ENCODE measurements around the gene VPS37D. TPM values are rescaled to one million over a fixed set of nuclear protein-coding genes. Genes with fewer than 3 reads are reported as not detected.

The VPS37D gene
- total RNA-seq, 1 donor from 2014 or later: 17.2 TPM

GRCh38 chr7:73717025-73717807 lies 49.6 kb downstream of the VPS37D start:
- Mint-ChIP-seq H3K9me3 (ENCODE audit: unreplicated experiment) (peaks cover 8% of the 10 kb centered on the region), H3K4me1 (ENCODE audit: low read depth, unreplicated experiment) (peaks cover 7% of the 10 kb centered on the region), H3K4me3 (ENCODE audit: unreplicated experiment) (peak overlapping the region; percentile 74), H3K27ac (ENCODE audit: unreplicated experiment) (no peak overlapping the region), H3K27me3 (ENCODE audit: unreplicated experiment) (peaks cover 11% of the 10 kb centered on the region), H3K36me3 (ENCODE audit: unreplicated experiment) (peaks cover 4% of the 10 kb centered on the region)
- TF ChIP-seq, protein P1, sequence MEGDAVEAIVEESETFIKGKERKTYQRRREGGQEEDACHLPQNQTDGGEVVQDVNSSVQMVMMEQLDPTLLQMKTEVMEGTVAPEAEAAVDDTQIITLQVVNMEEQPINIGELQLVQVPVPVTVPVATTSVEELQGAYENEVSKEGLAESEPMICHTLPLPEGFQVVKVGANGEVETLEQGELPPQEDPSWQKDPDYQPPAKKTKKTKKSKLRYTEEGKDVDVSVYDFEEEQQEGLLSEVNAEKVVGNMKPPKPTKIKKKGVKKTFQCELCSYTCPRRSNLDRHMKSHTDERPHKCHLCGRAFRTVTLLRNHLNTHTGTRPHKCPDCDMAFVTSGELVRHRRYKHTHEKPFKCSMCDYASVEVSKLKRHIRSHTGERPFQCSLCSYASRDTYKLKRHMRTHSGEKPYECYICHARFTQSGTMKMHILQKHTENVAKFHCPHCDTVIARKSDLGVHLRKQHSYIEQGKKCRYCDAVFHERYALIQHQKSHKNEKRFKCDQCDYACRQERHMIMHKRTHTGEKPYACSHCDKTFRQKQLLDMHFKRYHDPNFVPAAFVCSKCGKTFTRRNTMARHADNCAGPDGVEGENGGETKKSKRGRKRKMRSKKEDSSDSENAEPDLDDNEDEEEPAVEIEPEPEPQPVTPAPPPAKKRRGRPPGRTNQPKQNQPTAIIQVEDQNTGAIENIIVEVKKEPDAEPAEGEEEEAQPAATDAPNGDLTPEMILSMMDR (IDR thresholded peaks at IDR 0.05; ENCODE audit: partially characterized antibody, unreplicated experiment): no peak
- DNase-seq: no peak

DNA sequence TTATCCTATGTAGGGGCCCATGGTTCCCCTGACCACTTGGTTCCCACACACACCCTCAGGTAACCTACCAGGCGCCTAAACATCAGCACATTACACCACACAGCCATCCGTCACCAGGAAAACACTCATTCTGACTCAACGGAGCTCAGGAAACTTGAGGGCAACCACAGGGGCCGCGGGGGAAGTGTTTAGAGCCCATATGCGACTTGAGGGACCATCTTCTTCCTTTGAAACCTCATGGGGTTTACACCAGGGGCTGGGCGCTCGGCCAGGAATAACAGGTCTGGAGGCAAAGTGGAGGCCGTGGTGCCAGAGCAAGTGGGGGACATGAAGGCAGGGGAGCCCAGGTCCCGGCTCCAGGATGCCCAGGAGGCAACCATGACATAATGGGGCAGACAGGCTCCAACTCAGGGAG lies 50.4 kb downstream of the VPS37D start:
- Mint-ChIP-seq H3K4me1 (ENCODE audit: low read depth, unreplicated experiment) (peaks cover 7% of the 10 kb centered on the region), H3K27ac (ENCODE audit: unreplicated experiment) (no peak overlapping the region), H3K27me3 (ENCODE audit: unreplicated experiment) (peaks cover 9% of the 10 kb centered on the region), H3K9me3 (ENCODE audit: unreplicated experiment) (peaks cover 4% of the 10 kb centered on the region), H3K36me3 (ENCODE audit: unreplicated experiment) (peaks cover 2% of the 10 kb centered on the region), H3K4me3 (ENCODE audit: unreplicated experiment) (peak overlapping the region; percentile 67)
- DNase-seq: no peak
- TF ChIP-seq, protein P1 (IDR thresholded peaks at IDR 0.05; ENCODE audit: partially characterized antibody, unreplicated experiment): no peak

DNA sequence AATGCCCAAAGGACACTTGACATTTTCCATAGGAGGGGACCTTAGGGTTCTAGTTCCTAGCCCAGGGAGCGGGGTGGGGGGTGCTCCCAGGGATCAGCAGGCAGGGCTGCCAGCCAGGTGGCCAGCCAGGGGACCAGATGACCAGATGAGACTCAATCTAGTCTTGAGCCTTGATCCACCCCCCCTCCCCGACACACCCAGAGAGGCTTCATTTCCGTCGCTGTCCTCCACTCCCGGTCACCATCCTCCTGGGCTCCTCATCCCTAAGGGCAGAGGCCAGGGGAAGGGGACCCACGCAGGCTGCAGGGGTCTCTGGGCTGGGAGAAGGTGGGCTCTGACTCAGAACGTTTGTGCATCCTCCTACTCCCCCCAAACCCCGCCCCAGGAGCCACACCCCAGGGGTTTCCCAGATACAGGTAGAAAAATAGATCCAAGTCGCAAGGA lies 50.8 kb downstream of the VPS37D start:
- peaks cover 9% of the 10 kb centered on the region for H3K27me3 Mint-ChIP-seq (ENCODE audit: unreplicated experiment)
- TF ChIP-seq, protein P1 (IDR thresholded peaks at IDR 0.05; ENCODE audit: partially characterized antibody, unreplicated experiment): no peak
- H3K9me3 Mint-ChIP-seq (ENCODE audit: unreplicated experiment): peaks cover 4% of the 10 kb centered on the region
- peak overlapping the region; percentile 68 for H3K4me3 Mint-ChIP-seq (ENCODE audit: unreplicated experiment)
- peaks cover 7% of the 10 kb centered on the region for H3K4me1 Mint-ChIP-seq (ENCODE audit: low read depth, unreplicated experiment)
- no peak for DNase-seq
- H3K36me3 Mint-ChIP-seq (ENCODE audit: unreplicated experiment): no peaks in the 10 kb centered on the region
- no peak overlapping the region for H3K27ac Mint-ChIP-seq (ENCODE audit: unreplicated experiment)

- no peaks in the 10 kb centered on the region for H3K36me3 Mint-ChIP-seq (ENCODE audit: unreplicated experiment)
- H3K4me3 Mint-ChIP-seq (ENCODE audit: unreplicated experiment): peak within 1 kb of the TSS; percentile 84
- H3K9me3 Mint-ChIP-seq (ENCODE audit: unreplicated experiment): peaks cover 4% of the 10 kb centered on the region
- DNase-seq: peak; percentile 77
- peaks cover 9% of the 10 kb centered on the region for H3K27me3 Mint-ChIP-seq (ENCODE audit: unreplicated experiment)
- TF ChIP-seq, protein P1 (IDR thresholded peaks at IDR 0.05; ENCODE audit: partially characterized antibody, unreplicated experiment): no peak
- peak within 1 kb of the TSS; percentile 70 for H3K27ac Mint-ChIP-seq (ENCODE audit: unreplicated experiment)
- peaks cover 7% of the 10 kb centered on the region for H3K4me1 Mint-ChIP-seq (ENCODE audit: low read depth, unreplicated experiment)
These were observed 51.5 kb downstream of the VPS37D start, which contains the start of gene STX1A for GRCh38 chr7:73718905-73719805. STX1A (minus strand) TSS chr7:73719669; CDS start chr7:73719631, 38 bp downstream.
